ENCODE measurements around the gene MYLIP. TPM values are rescaled to one million over a fixed set of nuclear protein-coding genes. Genes with fewer than 3 reads are reported as not detected.

The MYLIP gene
- total RNA-seq, 1 donor from 2014 or later = 5.7 TPM

DNA sequence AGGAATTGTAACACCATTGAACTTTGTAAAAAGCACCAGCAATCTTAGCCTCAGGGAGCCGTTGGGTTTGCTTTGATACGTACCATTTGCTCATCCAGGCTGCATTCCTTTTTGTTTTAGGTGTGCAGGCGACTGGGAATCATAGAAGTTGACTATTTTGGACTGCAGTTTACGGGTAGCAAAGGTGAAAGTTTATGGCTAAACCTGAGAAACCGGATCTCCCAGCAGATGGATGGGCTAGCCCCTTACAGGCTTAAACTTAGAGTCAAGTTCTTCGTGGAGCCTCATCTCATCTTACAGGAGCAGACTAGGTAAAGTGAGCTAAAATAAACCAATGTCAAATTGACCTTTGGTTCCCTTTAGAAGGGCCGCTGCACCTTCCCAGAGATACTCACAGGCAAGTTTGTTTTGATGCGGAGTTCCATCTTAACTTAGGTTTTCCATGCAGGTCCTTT is 1.6 kb downstream of the MYLIP start:
- no peak for DNase-seq (ENCODE audit: low read depth)
- peak overlapping the region; percentile 89 for H3K4me3 ChIP-seq (ENCODE audit: low read depth, low read length)
- TF ChIP-seq, protein P1, sequence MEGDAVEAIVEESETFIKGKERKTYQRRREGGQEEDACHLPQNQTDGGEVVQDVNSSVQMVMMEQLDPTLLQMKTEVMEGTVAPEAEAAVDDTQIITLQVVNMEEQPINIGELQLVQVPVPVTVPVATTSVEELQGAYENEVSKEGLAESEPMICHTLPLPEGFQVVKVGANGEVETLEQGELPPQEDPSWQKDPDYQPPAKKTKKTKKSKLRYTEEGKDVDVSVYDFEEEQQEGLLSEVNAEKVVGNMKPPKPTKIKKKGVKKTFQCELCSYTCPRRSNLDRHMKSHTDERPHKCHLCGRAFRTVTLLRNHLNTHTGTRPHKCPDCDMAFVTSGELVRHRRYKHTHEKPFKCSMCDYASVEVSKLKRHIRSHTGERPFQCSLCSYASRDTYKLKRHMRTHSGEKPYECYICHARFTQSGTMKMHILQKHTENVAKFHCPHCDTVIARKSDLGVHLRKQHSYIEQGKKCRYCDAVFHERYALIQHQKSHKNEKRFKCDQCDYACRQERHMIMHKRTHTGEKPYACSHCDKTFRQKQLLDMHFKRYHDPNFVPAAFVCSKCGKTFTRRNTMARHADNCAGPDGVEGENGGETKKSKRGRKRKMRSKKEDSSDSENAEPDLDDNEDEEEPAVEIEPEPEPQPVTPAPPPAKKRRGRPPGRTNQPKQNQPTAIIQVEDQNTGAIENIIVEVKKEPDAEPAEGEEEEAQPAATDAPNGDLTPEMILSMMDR (conservative IDR thresholded peaks at IDR 0.05; ENCODE audit: low read depth, low read length) = no peak

DNA sequence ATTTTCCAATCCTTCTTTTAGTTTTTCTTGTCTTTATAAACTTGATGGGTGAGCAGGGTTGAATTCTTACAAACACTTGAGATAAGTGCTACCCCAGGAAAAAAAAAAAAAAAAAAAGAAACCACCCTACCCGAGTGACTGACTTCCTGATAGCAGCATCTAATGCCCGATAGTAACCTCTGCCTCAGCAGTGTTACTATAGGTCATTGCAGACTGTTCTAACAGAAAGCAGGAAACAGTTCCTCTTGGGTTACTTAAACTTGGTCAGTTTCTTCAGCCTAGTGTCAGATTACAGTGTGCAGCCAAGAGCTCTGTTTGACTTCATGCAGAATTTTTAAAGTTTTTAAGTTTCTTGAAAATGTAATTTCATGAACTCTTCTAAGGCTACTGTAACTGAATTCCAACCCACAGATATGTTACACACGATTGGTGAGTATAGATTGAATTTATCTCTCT is 2.1 kb downstream of the MYLIP start:
- TF ChIP-seq, protein P1 (conservative IDR thresholded peaks at IDR 0.05; ENCODE audit: low read depth, low read length) = no peak
- H3K4me3 ChIP-seq (ENCODE audit: low read depth, low read length) = peak overlapping the region; percentile 89
- peak; percentile 54 for DNase-seq (ENCODE audit: low read depth)

DNA sequence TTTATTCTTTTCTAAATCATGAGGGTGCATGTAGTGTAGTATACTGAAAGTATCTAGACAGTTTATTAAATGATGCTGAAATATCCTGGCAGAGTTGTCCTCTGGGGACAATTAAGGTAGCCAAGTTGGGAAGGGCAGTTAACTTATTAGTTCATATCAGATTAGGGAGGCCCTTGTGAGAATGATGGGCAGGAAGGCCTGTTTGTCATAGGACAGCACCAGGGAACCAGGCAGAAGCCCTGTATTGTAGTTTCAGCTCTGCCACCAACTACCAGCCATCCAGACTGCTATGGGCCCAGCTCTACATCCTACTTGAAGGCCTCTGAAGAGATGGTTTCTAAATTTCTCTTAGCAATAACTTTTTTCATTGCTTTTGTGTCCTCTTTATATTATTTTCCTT is 4.0 kb downstream of the MYLIP start:
- TF ChIP-seq, protein P1 (conservative IDR thresholded peaks at IDR 0.05; ENCODE audit: low read depth, low read length) = no peak
- no peak for DNase-seq (ENCODE audit: low read depth)
- H3K4me3 ChIP-seq (ENCODE audit: low read depth, low read length) = no peak overlapping the region

DNA sequence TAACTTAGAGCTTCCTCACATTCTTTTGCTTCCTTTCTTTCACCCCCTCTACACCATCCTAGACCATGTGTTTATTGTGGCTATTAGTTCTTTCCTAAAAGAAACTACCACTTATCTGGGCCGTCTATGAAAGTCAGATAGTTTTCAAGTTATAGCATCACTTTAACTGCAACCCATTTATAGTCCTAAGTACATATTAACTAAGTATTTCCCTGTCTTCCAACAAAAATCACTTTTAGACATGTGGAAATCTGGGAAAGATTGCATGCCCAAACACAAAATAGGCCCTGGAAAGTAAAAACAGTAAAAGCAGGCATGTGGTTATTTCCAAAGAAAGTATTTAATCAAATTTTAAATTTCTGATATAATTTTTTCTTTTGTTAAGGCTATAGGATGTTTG is 5.5 kb downstream of the MYLIP start:
- DNase-seq (ENCODE audit: low read depth) = no peak
- TF ChIP-seq, protein P1 (conservative IDR thresholded peaks at IDR 0.05; ENCODE audit: low read depth, low read length) = no peak
- H3K4me3 ChIP-seq (ENCODE audit: low read depth, low read length) = no peak overlapping the region

DNA sequence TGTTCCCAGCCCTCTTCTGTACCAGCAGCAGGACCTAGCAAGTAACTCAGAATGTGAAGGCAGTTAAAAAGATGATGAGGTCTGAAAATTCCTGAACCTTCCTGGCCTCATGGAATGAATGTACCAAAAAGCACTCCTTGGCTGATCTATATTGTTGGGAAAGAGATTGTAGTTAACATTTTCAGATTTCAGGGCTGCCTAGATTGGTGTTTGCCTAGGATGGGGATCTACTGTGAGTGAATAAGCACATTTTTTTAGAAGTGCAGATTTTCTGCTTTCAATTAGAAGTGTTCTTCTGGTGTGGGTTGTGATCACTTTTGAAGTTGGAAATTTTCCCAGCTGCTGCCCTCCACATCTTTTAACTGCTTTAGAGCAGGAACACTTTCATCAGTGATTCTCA is 6.2 kb downstream of the MYLIP start:
- no peak for DNase-seq (ENCODE audit: low read depth)
- TF ChIP-seq, protein P1 (conservative IDR thresholded peaks at IDR 0.05; ENCODE audit: low read depth, low read length) = no peak
- H3K4me3 ChIP-seq (ENCODE audit: low read depth, low read length) = no peak overlapping the region

DNA sequence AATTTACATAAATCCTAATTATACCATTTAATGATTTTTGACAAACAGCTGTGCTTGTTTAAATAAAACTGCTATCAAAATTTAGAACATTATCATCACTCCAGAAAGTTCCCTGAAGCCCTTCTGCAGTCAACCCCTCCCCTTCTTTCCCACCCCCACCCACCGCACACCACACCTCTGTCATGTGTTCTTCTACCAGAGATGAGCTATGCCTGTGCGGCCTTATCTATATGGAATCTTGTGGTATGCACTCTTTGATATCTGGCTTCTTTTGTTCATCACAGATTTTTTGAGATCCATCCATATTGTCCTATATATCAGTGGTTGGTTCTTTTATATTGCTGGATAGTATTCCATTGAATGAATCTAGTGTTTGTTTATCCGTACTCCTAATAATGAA is 7.2 kb downstream of the MYLIP start:
- TF ChIP-seq, protein P1 (conservative IDR thresholded peaks at IDR 0.05; ENCODE audit: low read depth, low read length) = no peak
- DNase-seq (ENCODE audit: low read depth) = no peak
- no peak overlapping the region for H3K4me3 ChIP-seq (ENCODE audit: low read depth, low read length)

DNA sequence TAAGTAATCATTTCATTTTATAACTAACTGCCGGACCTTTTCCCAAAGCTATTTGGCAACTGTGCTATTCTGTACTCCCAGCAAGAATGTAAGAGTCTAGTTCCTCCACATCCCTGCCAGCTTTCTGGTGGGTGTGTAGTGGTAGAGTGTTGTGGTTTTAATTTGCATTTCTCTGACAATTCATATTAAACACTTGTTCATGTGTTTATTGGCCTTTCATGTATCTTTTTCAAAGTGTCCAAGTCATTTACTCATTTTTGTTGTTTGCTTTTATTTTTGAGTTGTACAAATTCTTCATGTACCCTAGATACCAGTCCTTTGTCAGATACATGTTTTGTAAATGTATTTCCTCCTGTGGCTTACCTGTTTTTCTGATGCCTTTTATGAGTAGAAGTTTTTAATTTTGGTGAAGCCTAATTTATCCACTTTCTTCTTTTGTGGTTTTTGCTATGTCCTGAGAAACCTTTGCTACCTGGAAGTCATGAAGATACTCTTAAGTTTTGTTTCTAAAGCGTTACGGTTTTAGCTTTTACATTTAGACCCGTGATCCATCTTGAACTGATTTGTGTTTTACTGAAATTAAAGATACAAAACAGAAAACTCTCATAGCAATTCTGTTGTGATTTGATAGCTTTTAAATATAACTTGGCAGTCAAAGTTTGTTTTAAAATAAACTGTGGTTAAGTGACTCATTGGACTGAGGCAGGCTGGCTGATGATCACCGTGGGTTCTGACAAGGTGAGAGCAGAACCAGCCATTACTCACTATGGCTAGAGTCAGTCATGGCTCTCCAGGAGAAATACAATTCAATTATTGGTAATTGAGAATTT is 8.0 kb downstream of the MYLIP start:
- H3K4me3 ChIP-seq (ENCODE audit: low read depth, low read length) = no peak overlapping the region
- TF ChIP-seq, protein P1 (conservative IDR thresholded peaks at IDR 0.05; ENCODE audit: low read depth, low read length) = no peak
- peak; percentile 42 for DNase-seq (ENCODE audit: low read depth)
